HepG2 (cell line): ENCODE data around the gene GPD1. TPM values are rescaled to one million over a fixed set of nuclear protein-coding genes. Genes with fewer than 3 reads are reported as not detected.
A peak's percentile ranks its signal among the peaks of the same experiment; 100 is the strongest.

Experiments used
- DNMT1 ChIP-seq: sonication (generic); formaldehyde crosslinking; IDR thresholded peaks from 2 replicates; pipeline ENCODE4 v1.5.1; 2020; ENCODE audit warnings: mild to moderate bottlenecking, missing genetic modification reagents
- ELF4 ChIP-seq: sonication (generic); formaldehyde crosslinking; IDR thresholded peaks from 2 replicates; pipeline ENCODE4 v1.5.0; 2020; ENCODE audit warnings: missing genetic modification reagents, mild to moderate bottlenecking, moderate library complexity, borderline replicate concordance
- EP300 ChIP-seq, 3 experiments: sonication (generic) in 1 of 3; formaldehyde crosslinking in 1 of 3; IDR thresholded peaks; 2 replicates each; pipeline versions ENCODE4 v1.5.1 to v1.6.1; 2011 to 2020; ENCODE audit warnings: low read depth in 2 of 3, low read length in 2 of 3, borderline replicate concordance in 1 of 3, improper control_type of control experiment in 1 of 3, mild to moderate bottlenecking in 1 of 3, missing genetic modification reagents in 1 of 3, moderate library complexity in 1 of 3
- NAIF1 ChIP-seq: sonication (generic); formaldehyde crosslinking; IDR thresholded peaks from 2 replicates; pipeline ENCODE4 v1.5.0; 2020; ENCODE audit warnings: mild to moderate bottlenecking, missing genetic modification reagents, borderline replicate concordance
- PLRG1 ChIP-seq: fragments of 450-650 bp; conservative IDR thresholded peaks from 2 replicates; pipeline ENCODE4 v1.6.1; 2016
- POLR2G ChIP-seq: fragments of 200-400 bp; formaldehyde crosslinking; IDR thresholded peaks from 2 replicates; pipeline ENCODE4 v1.6.1; 2018; ENCODE audit warnings: mild to moderate bottlenecking, low read depth, low read length, moderate library complexity
- SIN3B ChIP-seq: fragments of 150-350 bp; IDR thresholded peaks from 2 replicates; pipeline ENCODE4 v1.6.1; 2014; ENCODE audit warnings: low read length
- SNRNP70 ChIP-seq: fragments of 200-400 bp; formaldehyde crosslinking; IDR thresholded peaks from 2 replicates; pipeline ENCODE4 v1.6.1; 2017; ENCODE audit warnings: mild to moderate bottlenecking, low read depth, low read length, moderate library complexity
- SOX6 ChIP-seq, 2 experiments: fragments of 450-650 bp in 1 of 2; sonication (generic) in 1 of 2; formaldehyde crosslinking in 1 of 2; IDR thresholded peaks; 2 replicates each; pipeline versions ENCODE4 v1.4.0 to v1.6.1; 2017 to 2020; ENCODE audit warnings: antibody characterized with exemption in 1 of 2, mild to moderate bottlenecking in 1 of 2, missing genetic modification reagents in 1 of 2
- ZBTB38 ChIP-seq: sonication (generic); formaldehyde crosslinking; IDR thresholded peaks from 2 replicates; pipeline ENCODE4 v1.5.1; 2020; ENCODE audit warnings: mild to moderate bottlenecking, missing genetic modification reagents
- ZFP36 ChIP-seq: fragments of 150-350 bp; IDR thresholded peaks from 2 replicates; pipeline ENCODE4 v1.6.1; 2018; ENCODE audit warnings: borderline replicate concordance, low read length, low read depth; ENCODE audit not compliant: partially characterized antibody
- ZNF10 ChIP-seq: sonication (generic); formaldehyde crosslinking; IDR thresholded peaks from 2 replicates; pipeline ENCODE4 v1.4.0; 2020; ENCODE audit warnings: mild to moderate bottlenecking, low read depth, missing genetic modification reagents, borderline replicate concordance
- polyA plus RNA-seq, 8 experiments: library from polyadenylated mRNA; depleted of rRNA in 3 of 8; stranded (reverse) in 7 of 8; unstranded in 1 of 8; fragments of >200 nt; fragmentation: Illumina TruSeq in 4 of 8; extraction: Trizol in 4 of 8; gene quantifications; 2 replicates each; pipeline versions ENCODE4 v1.2.1 to v1.2.3, GENCODE V29; 2011 to 2016; ENCODE audit warnings: low read depth in 4 of 8, missing spikeins in 1 of 8, mixed read lengths in 1 of 8; ENCODE audit not compliant: insufficient read depth in 1 of 8
- total RNA-seq, 5 experiments: library from RNA; depleted of rRNA; stranded (reverse); fragments of >200 nt; fragmentation: Illumina TruSeq; extraction: Trizol; gene quantifications; 2 replicates each; pipeline ENCODE4 v1.2.3, GENCODE V29; 2016; ENCODE audit warnings: low read depth in 1 of 5
- TF ChIP-seq, protein P1 (sequence below): IDR thresholded peaks from 2 replicates; pipeline ENCODE4 v1.6.1; 2016; ENCODE audit warnings: low read depth, missing genetic modification reagents, missing compliant biosample characterization
- TF ChIP-seq, protein P2 (sequence below): IDR thresholded peaks from 2 replicates; pipeline ENCODE4 v1.6.1; 2016; ENCODE audit warnings: low read depth, control low read depth
- TF ChIP-seq, protein P3 (sequence below): sonication (generic); formaldehyde crosslinking; IDR thresholded peaks from 2 replicates; pipeline ENCODE4 v1.8.1; 2022; ENCODE audit warnings: mild to moderate bottlenecking, missing genetic modification reagents

The GPD1 gene
- total and polyA plus RNA-seq, 2 of the 13 experiments (the other 11 are each of a cell fraction or from before 2014, with no cell fraction given), result 3.7 to 30.6 TPM

DNA sequence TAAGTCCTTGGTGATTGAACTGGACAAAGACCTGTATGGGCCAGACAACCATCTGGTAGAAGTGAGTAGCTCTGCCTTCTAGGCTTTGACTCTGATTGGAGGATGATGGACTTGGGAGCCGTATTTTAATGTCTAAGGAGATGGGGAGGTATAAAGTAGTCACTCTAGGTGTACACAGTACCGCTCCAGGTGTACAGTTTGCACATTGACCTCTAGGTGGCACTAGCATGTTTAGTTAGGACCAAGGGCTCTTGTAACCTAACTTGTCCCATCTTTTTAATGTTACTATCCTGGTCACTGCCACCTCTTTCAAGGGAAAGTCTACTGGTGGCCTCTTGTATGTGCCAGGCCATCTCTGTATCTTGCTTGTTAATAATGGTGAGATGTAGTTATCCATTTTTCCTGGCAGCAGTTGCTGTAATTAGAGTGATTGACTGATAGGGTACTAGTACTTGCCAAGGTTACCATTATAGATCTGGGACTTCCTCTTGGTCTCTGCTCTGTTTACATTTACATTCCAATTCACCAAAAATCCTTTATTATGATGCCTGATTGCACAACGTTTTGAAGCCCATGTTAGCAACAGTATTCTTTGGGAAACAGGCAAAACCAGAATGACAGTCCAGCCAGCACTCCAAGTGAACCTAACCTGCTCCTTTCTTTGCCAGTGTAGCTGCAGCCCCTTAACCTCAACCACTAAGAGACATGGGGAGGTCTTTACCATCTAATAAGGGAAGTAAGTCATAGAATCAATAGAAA lies 15.1 kb upstream of the GPD1 start (continued):
- TF ChIP-seq PLRG1, result no peak
- TF ChIP-seq, protein P1, sequence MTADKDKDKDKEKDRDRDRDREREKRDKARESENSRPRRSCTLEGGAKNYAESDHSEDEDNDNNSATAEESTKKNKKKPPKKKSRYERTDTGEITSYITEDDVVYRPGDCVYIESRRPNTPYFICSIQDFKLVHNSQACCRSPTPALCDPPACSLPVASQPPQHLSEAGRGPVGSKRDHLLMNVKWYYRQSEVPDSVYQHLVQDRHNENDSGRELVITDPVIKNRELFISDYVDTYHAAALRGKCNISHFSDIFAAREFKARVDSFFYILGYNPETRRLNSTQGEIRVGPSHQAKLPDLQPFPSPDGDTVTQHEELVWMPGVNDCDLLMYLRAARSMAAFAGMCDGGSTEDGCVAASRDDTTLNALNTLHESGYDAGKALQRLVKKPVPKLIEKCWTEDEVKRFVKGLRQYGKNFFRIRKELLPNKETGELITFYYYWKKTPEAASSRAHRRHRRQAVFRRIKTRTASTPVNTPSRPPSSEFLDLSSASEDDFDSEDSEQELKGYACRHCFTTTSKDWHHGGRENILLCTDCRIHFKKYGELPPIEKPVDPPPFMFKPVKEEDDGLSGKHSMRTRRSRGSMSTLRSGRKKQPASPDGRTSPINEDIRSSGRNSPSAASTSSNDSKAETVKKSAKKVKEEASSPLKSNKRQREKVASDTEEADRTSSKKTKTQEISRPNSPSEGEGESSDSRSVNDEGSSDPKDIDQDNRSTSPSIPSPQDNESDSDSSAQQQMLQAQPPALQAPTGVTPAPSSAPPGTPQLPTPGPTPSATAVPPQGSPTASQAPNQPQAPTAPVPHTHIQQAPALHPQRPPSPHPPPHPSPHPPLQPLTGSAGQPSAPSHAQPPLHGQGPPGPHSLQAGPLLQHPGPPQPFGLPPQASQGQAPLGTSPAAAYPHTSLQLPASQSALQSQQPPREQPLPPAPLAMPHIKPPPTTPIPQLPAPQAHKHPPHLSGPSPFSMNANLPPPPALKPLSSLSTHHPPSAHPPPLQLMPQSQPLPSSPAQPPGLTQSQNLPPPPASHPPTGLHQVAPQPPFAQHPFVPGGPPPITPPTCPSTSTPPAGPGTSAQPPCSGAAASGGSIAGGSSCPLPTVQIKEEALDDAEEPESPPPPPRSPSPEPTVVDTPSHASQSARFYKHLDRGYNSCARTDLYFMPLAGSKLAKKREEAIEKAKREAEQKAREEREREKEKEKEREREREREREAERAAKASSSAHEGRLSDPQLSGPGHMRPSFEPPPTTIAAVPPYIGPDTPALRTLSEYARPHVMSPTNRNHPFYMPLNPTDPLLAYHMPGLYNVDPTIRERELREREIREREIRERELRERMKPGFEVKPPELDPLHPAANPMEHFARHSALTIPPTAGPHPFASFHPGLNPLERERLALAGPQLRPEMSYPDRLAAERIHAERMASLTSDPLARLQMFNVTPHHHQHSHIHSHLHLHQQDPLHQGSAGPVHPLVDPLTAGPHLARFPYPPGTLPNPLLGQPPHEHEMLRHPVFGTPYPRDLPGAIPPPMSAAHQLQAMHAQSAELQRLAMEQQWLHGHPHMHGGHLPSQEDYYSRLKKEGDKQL (CRISPR knock-in tag), result no peak
- no peak for TF ChIP-seq ZBTB38 (CRISPR knock-in tag)
- no peak for TF ChIP-seq ZFP36
- no peak for TF ChIP-seq SOX6 (IDR thresholded peaks at IDR 0.05)
- TF ChIP-seq SOX6 (CRISPR knock-in tag; IDR thresholded peaks at IDR 0.05), result no peak
- TF ChIP-seq, protein P2, sequence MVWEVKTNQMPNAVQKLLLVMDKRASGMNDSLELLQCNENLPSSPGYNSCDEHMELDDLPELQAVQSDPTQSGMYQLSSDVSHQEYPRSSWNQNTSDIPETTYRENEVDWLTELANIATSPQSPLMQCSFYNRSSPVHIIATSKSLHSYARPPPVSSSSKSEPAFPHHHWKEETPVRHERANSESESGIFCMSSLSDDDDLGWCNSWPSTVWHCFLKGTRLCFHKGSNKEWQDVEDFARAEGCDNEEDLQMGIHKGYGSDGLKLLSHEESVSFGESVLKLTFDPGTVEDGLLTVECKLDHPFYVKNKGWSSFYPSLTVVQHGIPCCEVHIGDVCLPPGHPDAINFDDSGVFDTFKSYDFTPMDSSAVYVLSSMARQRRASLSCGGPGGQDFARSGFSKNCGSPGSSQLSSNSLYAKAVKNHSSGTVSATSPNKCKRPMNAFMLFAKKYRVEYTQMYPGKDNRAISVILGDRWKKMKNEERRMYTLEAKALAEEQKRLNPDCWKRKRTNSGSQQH, result no peak
- TF ChIP-seq, protein P3, sequence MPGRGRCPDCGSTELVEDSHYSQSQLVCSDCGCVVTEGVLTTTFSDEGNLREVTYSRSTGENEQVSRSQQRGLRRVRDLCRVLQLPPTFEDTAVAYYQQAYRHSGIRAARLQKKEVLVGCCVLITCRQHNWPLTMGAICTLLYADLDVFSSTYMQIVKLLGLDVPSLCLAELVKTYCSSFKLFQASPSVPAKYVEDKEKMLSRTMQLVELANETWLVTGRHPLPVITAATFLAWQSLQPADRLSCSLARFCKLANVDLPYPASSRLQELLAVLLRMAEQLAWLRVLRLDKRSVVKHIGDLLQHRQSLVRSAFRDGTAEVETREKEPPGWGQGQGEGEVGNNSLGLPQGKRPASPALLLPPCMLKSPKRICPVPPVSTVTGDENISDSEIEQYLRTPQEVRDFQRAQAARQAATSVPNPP (CRISPR knock-in tag), result no peak
- no peak for TF ChIP-seq POLR2G
- no peak for TF ChIP-seq NAIF1 (CRISPR knock-in tag)
- TF ChIP-seq ZNF10 (CRISPR knock-in tag), result no peak
- no peak for TF ChIP-seq SNRNP70
- TF ChIP-seq EP300 (IDR thresholded peaks at IDR 0.05; ENCODE audit: low read depth in 2 of 2, low read length in 2 of 2), result no peak
- no peak for TF ChIP-seq EP300 (CRISPR knock-in tag; IDR thresholded peaks at IDR 0.05; ENCODE audit: borderline replicate concordance)
- TF ChIP-seq DNMT1, result no peak
- TF ChIP-seq SIN3B, result 0 out of 2 replicates have a peak, but pooled peaks have one; percentile 13
- no peak for TF ChIP-seq ELF4 (CRISPR knock-in tag)
